Neuronal stem cell (in vitro differentiated cells): Measurements from ENCODE around the gene FAM227B.
"Not testable (repeated sequence)": the region's sequence is repeated elsewhere in the genome, so short reads cannot be mapped to it uniquely, and the experiment has no call there.

Source experiments
- DNase-seq: peaks from one replicate; pipeline ENCODE4 v3.0.0-alpha.2; 2013; ENCODE audit warnings: low spot score
- H2AFZ ChIP-seq: one replicate; pipeline ENCODE4 v1.6.1; 2013; ENCODE audit warnings: mild to moderate bottlenecking, low read length, inconsistent platforms
- H2AK5ac ChIP-seq: 2 replicates; pipeline ENCODE4 v1.6.1; 2013; ENCODE audit warnings: low read depth, mild to moderate bottlenecking, inconsistent platforms, low read length, moderate library complexity, mixed read lengths
- H2BK120ac ChIP-seq: 2 replicates; pipeline ENCODE4 v1.6.1; 2013; ENCODE audit warnings: low read depth, mild to moderate bottlenecking, inconsistent platforms, low read length, moderate library complexity, mixed read lengths
- H2BK12ac ChIP-seq: one replicate; pipeline ENCODE4 v1.6.1; 2013; ENCODE audit warnings: low read length, inconsistent platforms
- H2BK15ac ChIP-seq: 2 replicates; pipeline ENCODE4 v1.6.1; 2013; ENCODE audit warnings: mild to moderate bottlenecking, low read length, inconsistent platforms, mixed read lengths
- H2BK5ac ChIP-seq: one replicate; pipeline ENCODE4 v1.6.1; 2013; ENCODE audit warnings: inconsistent platforms, mild to moderate bottlenecking, low read length, moderate library complexity
- H3K14ac ChIP-seq: one replicate; pipeline ENCODE4 v1.6.1; 2013; ENCODE audit warnings: low read length, inconsistent platforms
- H3K18ac ChIP-seq: 2 replicates; pipeline ENCODE4 v1.6.1; 2013; ENCODE audit warnings: low read length, inconsistent platforms
- H3K23ac ChIP-seq: 2 replicates; pipeline ENCODE4 v1.6.1; 2013; ENCODE audit warnings: low read depth, mild to moderate bottlenecking, mixed read lengths, low read length, inconsistent platforms; ENCODE audit not compliant: poor library complexity
- H3K27ac ChIP-seq: replicated peaks from 3 replicates; pipeline ENCODE4 v1.5.1; 2013; ENCODE audit warnings: low read length, inconsistent platforms
- H3K27me3 ChIP-seq, 3 experiments: 2 replicates each; pipeline ENCODE4 v1.6.1; 2013; ENCODE audit warnings: low read length in 3 of 3, mild to moderate bottlenecking in 2 of 3, inconsistent platforms in 1 of 3, low read depth in 1 of 3, mixed read lengths in 1 of 3, moderate library complexity in 1 of 3; ENCODE audit not compliant: control insufficient read depth in 3 of 3, insufficient read depth in 3 of 3
- H3K36me3 ChIP-seq, 2 donors: replicated peaks in 1 of 2; 2 replicates each; pipeline ENCODE4 v1.6.1; 2013; ENCODE audit warnings: low read length in 2 of 2; ENCODE audit not compliant: control insufficient read depth in 2 of 2, insufficient read depth in 2 of 2
- H3K4ac ChIP-seq: 2 replicates; pipeline ENCODE4 v1.6.1; 2013; ENCODE audit warnings: inconsistent platforms, mild to moderate bottlenecking, low read length, moderate library complexity
- H3K4me1 ChIP-seq, 2 donors: 1 replicate in 1 of 2; 2 replicates in 1 of 2; pipeline ENCODE4 v1.6.1; 2013; ENCODE audit warnings: low read length in 2 of 2, low read depth in 1 of 2; ENCODE audit not compliant: control insufficient read depth in 2 of 2, insufficient read depth in 1 of 2
- H3K4me2 ChIP-seq: one replicate; pipeline ENCODE4 v1.6.1; 2013; ENCODE audit warnings: mild to moderate bottlenecking, low read length, inconsistent platforms; ENCODE audit not compliant: insufficient read depth, poor library complexity, severe bottlenecking
- H3K4me3 ChIP-seq, 2 donors: 2 replicates each; pipeline ENCODE4 v1.5.1; 2013; ENCODE audit warnings: low read length in 2 of 2, mild to moderate bottlenecking in 2 of 2, inconsistent platforms in 1 of 2, moderate library complexity in 1 of 2
- H3K79me1 ChIP-seq: one replicate; pipeline ENCODE4 v1.6.1; 2013; ENCODE audit warnings: low read depth, mild to moderate bottlenecking, inconsistent platforms, low read length, moderate library complexity
- H3K9ac ChIP-seq: one replicate; pipeline ENCODE4 v1.6.1; 2013; ENCODE audit warnings: mild to moderate bottlenecking, low read depth, low read length, inconsistent platforms; ENCODE audit not compliant: poor library complexity
- H3K9me3 ChIP-seq, 2 donors: replicated peaks in 1 of 2; 2 replicates each; pipeline versions ENCODE3 to v1.6.1; 2013; ENCODE audit warnings: low read length in 2 of 2, mild to moderate bottlenecking in 2 of 2, inconsistent platforms in 1 of 2, low read depth in 1 of 2, mixed read lengths in 1 of 2, moderate library complexity in 1 of 2; ENCODE audit not compliant: control insufficient read depth in 2 of 2, insufficient read depth in 1 of 2
- H4K8ac ChIP-seq: one replicate; pipeline ENCODE4 v1.6.1; 2013; ENCODE audit warnings: low read depth, mild to moderate bottlenecking, inconsistent platforms, low read length, moderate library complexity
- H4K91ac ChIP-seq: one replicate; pipeline ENCODE4 v1.6.1; 2013; ENCODE audit warnings: low read length, low read depth, mild to moderate bottlenecking, inconsistent platforms; ENCODE audit not compliant: poor library complexity
- WGBS, 2 donors: extraction: QIAGEN DNeasy Blood & Tissue Kit; methylation state at CpG; one replicate each; pipeline ENCODE4 v1.1.7; 2013; ENCODE audit warnings: missing lambda C conversion rate in 2 of 2, mixed read lengths in 1 of 2; ENCODE audit not compliant: insufficient read length in 2 of 2, insufficient replicate concordance in 1 of 2; ENCODE audit errors: extremely low coverage in 2 of 2; 5-methylcytosine and 5-hydroxymethylcytosine counted together

The FAM227B gene

DNA sequence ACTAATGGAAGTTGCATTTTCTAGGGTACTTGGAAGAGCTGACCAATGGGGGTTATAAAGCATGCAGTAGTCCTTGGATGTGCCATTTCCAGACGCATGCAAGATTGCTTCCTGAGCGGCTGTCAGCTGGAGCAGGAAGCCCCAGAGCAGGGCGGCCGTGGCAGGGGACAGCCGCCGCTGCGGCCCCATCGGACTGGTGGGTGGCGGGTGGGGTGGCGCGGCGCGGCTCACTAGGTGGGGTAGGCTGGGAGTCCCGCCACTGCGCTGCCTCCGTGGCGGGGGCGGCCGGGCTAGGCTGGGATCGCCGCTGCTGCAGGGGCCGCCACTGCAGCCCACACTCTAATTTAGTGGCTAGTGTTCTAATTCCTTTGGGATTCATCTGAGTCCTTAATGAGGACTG, 254.1 kb downstream of the FAM227B start:
- Histone ChIP-seq H2AFZ (no peak overlapping the region), H3K36me3 (no peaks in the 10 kb centered on the region), H3K14ac (no peak overlapping the region), H2BK12ac (no peak overlapping the region), H3K23ac (peak overlapping the region; percentile 29), H2BK15ac (no peak overlapping the region), H3K4me3 (no peak overlapping the region), H3K27me3 (no peaks in the 10 kb centered on the region), H2AK5ac (no peak overlapping the region), H3K4me1 (no peaks in the 10 kb centered on the region), H4K8ac (no peak overlapping the region), H3K9me3 (no peaks in the 10 kb centered on the region), H3K4ac (no peak overlapping the region), H2BK120ac (no peak overlapping the region), H3K18ac (peak overlapping the region; percentile 67), H2BK5ac (no peak overlapping the region), H3K27ac (no peak overlapping the region), H3K4me2 (no peak overlapping the region), H4K91ac (no peak overlapping the region), H3K79me1 (no peaks in the 10 kb centered on the region), H3K9ac (no peak overlapping the region)
- WGBS, 2 donors = no CpG with 5 or more reads among the region's 22 CpGs
- no peak for DNase-seq

DNA sequence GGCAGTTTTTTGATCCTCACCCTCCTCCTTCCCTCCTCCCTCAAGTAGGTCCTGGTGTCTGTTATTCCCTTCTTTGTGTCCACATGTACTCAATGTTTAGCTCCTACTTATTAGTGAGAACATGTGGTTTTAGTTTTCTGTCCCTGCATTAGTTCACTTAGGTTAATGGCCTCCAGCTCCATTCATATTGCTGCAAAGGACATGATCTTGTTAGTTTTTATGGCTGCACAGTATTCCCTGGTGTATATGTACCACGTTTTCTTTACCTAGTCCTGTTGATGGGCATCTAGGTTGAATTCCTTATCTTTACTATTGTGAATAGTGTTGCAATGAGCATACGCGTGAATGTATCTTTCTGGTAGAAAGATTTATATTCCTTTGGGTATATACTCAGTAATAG, 259.2 kb downstream of the FAM227B start:
- H3K18ac ChIP-seq = no peak overlapping the region

DNA sequence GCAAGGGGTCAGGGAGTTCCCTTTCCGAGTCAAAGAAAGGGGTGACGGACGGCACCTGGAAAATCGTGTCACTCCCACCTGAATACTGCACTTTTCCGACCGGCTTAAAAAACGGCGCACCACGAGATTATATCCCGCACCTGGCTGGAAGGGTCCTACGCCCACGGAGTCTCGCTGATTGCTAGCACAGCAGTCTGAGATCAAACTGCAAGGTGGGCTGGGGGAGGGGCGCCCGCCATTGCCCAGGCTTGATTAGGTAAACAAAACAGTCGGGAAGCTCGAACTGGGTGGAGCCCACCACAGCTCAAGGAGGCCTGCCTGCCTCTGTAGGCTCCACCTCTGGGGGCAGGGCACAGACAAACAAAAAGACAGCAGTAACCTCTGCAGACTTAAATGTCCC, 266.2 kb downstream of the FAM227B start:
- not testable (repeated sequence) for H2BK15ac ChIP-seq, H4K91ac ChIP-seq, H2BK12ac ChIP-seq, H3K4me1 ChIP-seq, H3K9me3 ChIP-seq, H2AK5ac ChIP-seq, H3K4me3 ChIP-seq, H3K36me3 ChIP-seq, H3K14ac ChIP-seq, H2BK5ac ChIP-seq, H3K9ac ChIP-seq, H3K4me2 ChIP-seq, H2AFZ ChIP-seq, H3K79me1 ChIP-seq, DNase-seq, H2BK120ac ChIP-seq, H3K27me3 ChIP-seq, H3K23ac ChIP-seq, H4K8ac ChIP-seq, H3K27ac ChIP-seq, H3K18ac ChIP-seq, H3K4ac ChIP-seq
- WGBS, 2 donors = no CpG with 5 or more reads among the region's 17 CpGs

More for the DNA sequence above, 259.2 kb downstream of the FAM227B start:
- no peak overlapping the region for H4K91ac ChIP-seq
- H3K14ac ChIP-seq = no peak overlapping the region
- H3K9ac ChIP-seq = no peak overlapping the region
- H3K4me2 ChIP-seq = no peak overlapping the region
- no peak overlapping the region for H3K4ac ChIP-seq
- no peak overlapping the region for H2BK5ac ChIP-seq
- H3K4me1 ChIP-seq = no peaks in the 10 kb centered on the region
- no peak overlapping the region for H3K4me3 ChIP-seq
- no peaks in the 10 kb centered on the region for H3K79me1 ChIP-seq
- H2BK120ac ChIP-seq = no peak overlapping the region
- no peaks in the 10 kb centered on the region for H3K9me3 ChIP-seq
- H3K23ac ChIP-seq = no peak overlapping the region
- no peak overlapping the region for H2AK5ac ChIP-seq
- H2AFZ ChIP-seq = no peak overlapping the region
- H4K8ac ChIP-seq = no peak overlapping the region
- H3K27me3 ChIP-seq = no peaks in the 10 kb centered on the region
- DNase-seq = no peak
- H3K27ac ChIP-seq = no peak overlapping the region
- WGBS, 2 donors = no CpG with 5 or more reads among the region's 3 CpGs
- no peaks in the 10 kb centered on the region for H3K36me3 ChIP-seq
- no peak overlapping the region for H2BK15ac ChIP-seq
- H2BK12ac ChIP-seq = no peak overlapping the region

DNA sequence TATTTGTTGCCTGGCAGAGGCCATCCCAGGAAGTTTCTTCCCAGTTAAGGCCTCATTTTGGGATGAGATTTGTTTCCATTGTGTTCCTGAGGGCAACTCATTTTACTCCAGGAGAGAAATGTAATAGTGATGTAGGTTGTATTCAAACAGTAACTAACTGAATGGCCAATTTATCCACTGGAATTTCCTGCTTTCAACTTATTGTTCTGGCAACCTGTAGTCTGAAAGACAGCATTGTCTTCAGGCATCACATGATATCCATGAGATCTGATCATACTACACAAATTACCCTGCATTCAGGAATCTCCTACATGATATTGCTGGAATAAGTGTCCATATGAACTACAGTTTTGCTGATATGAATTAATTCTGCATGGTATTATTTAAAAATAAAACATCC, 277.1 kb downstream of the FAM227B start:
- Histone ChIP-seq H3K18ac (no peak overlapping the region), H3K4me1 (no peaks in the 10 kb centered on the region), H2BK120ac (no peak overlapping the region), H3K4ac (no peak overlapping the region), H3K9ac (no peak overlapping the region), H3K23ac (no peak overlapping the region), H3K27me3 (no peaks in the 10 kb centered on the region), H3K79me1 (no peaks in the 10 kb centered on the region), H3K27ac (no peak overlapping the region), H3K4me3 (no peak overlapping the region), H4K91ac (no peak overlapping the region), H2AK5ac (no peak overlapping the region), H2BK5ac (no peak overlapping the region), H3K4me2 (no peak overlapping the region), H3K14ac (no peak overlapping the region), H2BK12ac (no peak overlapping the region), H2AFZ (no peak overlapping the region), H3K36me3 (no peaks in the 10 kb centered on the region), H2BK15ac (no peak overlapping the region), H4K8ac (no peak overlapping the region), H3K9me3 (peaks cover 0 to 5% of the 10 kb centered on the region in 2 donors)
- no peak for DNase-seq
